Glomerular visceral epithelial cell (primary cell): ENCODE results near the gene EPB41L1.

ENCODE experiments used
- DNase-seq: peaks from one replicate; pipeline ENCODE4 v3.0.0-alpha.2; 2016; ENCODE audit errors: extremely low spot score

EPB41L1 gene

DNA sequence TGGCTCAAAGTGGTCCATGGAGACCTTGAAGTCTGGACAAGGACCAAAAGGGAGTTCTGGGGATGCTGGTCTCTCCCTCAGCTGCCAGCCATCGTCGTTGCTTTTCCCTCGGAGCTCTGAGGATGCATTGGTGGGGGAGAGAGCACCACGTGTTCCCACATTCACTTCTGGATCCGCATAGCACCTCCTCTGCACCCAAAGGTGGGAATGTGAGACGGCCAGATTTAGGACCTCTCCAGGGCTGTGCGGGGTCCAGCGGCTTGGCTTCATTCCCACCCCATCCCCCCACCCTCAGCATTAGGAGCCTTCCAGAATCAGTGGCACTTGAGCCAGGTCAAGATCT, 1.1 kb downstream of the EPB41L1 start:
- DNase-seq: no peak

DNA sequence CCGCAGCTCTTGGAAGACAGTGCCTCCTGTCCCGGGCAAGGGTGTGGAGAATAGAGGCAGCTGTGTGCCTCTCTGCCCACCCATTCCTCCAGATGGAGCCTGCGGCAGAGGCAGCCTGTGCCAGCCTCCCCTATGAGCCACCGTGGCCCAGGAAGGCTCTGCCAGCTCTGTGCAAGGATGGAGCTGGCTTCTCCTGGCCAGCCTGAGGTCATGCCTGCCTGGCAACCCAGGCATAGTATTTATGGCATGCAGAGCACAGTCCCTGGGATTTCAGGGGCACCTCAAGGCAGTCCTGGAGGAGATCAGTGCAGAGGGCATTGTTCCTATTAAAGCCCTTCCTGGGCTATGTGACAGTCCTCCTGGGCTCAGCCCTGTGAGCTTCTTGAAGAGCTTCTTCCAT, 1.5 kb downstream of the EPB41L1 start:
- no peak for DNase-seq

DNA sequence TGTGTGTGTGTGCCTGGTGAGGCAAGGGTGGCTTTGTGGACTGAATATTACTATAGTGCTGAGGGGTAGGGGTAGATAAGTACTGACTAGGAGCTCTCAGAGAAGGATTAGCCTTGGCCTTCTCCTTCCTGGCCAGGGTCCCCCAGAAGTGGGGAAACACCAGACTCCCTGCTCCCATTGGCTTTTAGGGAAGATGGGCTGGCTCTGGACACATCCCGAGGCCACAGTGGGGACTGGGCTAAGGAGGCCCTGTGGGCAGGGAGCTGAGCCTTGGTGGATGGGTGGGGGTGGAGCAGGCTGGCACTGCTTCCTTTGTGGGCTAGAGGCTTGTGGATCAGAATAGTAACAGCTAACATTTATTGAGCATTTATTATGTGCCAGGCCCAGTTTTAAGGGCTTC, 3.1 kb downstream of the EPB41L1 start:
- DNase-seq: no peak

DNA sequence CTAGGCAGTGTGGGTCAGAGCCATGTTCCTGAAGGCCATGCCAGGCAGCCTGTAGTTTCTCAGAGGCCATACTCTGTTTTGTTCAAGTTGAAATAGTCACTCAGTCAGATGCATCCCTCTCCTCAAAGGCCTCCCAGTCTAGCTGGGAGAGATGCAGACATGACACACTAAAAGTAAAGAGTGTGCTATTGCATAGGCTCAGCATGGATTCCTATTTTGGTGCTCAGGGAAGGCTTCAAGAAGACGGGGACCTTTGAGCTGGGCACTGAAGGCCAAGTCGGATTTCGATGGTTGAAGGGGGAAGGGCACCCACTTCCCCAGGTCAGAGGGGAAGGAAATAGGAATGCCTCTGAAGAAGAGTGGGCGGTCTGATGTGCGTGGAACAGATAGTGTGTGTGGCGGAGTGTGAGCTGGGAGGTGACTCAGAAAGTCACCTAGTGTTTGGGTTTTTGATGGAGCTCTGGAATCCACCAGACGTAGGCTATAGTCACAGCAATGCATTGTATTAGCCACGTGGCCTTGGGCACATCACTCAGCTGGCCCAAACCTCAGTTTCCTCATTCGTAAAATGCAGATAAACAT, 3.7 kb downstream of the EPB41L1 start:
- no peak for DNase-seq

GRCh38 chr20:36159833-36160232, 5.3 kb downstream of the EPB41L1 start:
- no peak for DNase-seq

DNA sequence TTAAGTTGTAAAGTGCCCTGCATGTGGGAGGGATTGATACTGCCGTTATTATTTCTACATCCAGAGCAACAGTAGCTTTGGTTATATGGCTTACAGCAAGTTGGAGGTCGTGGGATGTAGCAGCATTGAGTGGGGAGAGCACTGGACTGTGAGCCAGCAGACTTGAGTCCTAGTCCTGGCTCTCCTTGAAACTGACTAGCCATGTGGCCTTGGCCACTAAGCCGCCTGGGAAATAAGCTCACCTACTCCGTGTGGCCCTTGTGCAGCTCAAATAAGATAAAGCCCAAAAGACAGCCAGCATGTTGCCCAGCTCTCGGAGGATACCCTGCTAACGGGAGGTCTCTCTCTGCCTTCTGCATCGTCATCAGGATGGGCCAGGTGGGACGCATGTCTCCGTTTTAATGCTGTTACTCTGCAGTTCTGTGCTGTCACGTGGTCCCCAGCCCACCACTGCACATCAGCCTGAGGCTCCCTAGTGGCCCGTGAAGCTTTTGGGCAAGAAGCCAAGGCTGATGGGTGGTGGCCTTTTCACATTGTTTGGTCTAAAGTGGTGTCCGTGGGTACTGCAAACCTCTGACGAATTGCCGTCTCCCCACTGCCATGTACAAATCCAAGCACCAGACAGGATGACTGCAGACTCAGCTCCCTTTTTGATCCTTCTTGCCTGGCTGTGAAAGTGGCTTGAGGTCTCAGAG, 7.9 kb downstream of the EPB41L1 start:
- DNase-seq: peak; percentile 33

DNA sequence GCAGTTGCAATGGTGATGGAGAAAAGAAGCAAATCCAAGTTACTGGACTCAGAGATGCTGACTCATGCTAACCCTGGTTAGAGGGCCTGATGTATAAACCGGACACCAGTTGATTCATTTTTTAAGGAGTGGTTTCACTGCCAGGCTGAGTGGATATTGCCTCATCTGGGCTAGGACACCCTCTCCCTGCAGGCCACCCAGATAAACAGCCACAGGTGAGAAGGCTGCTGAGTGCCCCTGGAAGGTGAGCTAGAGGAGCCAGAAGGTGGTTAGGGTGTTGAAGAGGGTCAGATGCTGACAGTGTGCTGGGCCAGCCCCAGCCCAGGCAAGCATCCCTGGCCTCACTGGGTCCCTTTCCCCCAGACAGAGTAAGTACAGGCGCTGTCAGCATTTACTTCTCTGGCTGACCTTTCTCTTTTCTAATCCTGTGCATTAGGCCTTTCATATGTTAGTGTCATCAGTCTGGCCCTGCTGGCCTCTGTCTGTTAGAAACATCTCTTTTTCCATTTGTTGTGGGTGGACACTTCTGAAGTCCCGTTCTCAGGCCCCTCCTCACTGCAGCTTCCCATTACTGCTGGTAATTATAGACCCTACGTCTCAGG, 13.5 kb downstream of the EPB41L1 start:
- peak; percentile 65 for DNase-seq

- DNase-seq: no peak
Measured at GRCh38 chr20:36170542-36171215, 16.1 kb downstream of the EPB41L1 start.

- DNase-seq: no peak
Measured at GRCh38 chr20:36173451-36173933, 19.0 kb downstream of the EPB41L1 start.

DNA sequence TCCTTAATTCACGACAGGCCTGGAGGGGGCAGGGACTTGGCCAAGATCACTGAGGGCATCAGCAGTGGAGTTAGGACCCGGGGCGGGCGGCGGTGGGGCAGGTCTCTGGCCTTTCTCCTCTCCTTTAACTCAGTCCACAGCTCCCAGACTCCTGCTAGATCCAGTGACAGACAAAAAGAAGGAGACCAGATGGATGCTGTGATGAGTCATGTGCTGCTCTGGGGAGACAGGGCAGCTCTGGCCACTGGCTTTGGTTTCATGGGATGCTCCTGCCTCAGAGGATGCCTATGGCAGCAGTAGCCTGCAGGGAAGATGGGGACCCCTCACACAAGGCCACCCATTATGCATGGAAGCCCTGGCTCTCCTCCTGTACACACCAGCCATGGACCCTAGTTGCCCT, 20.5 kb downstream of the EPB41L1 start:
- no peak for DNase-seq

GRCh38 chr20:36175475-36175995, 21.0 kb downstream of the EPB41L1 start:
- DNase-seq: no peak

DNA sequence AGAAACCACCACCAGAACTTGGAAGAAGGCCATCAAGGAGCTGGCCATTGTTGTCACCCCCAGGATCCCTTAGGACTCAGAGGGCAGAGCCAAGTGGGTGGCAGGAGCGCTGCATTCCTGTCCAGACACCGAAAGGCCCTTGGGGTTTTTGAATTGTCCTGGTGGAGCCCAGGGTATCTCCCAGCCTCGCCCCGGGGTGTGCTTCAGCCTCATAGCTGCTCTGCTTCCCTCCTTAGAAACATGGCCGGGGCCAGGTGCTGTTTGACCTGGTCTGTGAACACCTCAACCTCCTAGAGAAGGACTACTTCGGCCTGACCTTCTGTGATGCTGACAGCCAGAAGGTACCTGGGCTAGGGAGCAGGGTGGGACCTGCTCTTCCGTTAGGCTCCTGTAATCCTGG, 23.2 kb downstream of the EPB41L1 start:
- DNase-seq: no peak

DNA sequence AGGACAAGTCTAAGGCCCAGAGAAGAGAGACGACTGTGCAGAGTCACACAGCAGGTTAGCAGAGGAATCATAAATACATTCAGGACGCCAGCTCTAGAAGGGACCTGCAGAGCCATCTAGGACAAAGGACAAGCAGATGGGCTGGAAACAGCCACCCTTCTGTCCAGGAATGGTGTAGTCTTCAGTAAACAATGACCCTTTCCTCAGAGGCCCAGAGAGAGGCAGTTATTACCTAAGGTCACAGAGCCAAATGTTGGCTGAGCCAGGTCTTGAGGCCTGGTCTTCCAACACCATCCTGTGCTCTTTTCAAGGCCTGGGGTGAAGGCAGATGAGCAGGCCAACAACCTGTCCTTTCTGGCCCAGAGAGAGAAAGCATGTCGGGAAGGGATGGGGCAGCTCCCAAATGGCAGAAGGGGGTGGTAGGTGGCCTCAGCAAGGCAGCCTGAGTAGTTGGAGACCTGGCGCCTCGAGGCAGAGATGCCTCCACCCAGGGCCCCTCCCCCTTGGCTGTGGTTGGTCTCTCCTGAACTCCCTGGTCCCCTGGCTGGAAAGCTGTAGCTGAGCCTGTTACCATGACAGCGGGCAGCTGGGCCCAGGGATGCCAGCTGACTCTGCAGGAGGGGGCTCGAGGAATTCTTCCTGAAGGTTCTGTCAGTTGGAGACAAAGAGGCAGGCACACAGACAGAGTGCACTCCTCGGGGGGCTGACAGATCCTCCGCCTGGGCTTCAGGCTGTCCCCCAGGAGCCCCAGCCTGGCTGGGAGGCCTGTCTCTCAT, 24.8 kb downstream of the EPB41L1 start:
- no peak for DNase-seq

- DNase-seq: no peak
Measured at GRCh38 chr20:36180323-36180722, 25.8 kb downstream of the EPB41L1 start.

- DNase-seq: peak; percentile 18
Measured at GRCh38 chr20:36181934-36182603, 27.5 kb downstream of the EPB41L1 start.

DNA sequence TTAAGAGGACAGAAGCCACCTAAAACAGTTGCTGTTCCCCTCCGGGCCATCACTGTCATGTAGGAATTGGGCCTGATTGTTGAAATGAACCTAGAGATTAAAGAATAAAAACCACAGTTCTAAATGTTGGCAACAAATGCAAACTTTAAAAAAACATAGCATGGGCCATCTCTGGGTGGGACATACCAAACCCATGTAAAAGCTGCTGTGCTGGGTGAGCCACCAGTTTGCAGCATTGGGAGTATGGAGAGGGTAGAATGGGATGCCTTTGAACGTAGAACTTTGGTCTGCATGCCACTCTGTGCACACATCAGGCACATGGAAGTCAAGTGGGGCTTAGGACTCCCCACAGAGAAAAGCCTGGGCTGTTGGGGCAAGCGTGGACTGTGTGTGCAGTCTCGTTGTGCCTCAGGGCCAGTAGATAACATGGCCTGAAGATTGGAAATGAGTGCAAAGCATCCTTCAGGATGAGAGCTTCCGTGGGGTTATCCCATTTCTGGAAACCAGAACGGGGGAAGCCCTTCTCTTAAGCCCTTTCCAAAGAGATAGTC, 28.1 kb downstream of the EPB41L1 start:
- DNase-seq: no peak

DNA sequence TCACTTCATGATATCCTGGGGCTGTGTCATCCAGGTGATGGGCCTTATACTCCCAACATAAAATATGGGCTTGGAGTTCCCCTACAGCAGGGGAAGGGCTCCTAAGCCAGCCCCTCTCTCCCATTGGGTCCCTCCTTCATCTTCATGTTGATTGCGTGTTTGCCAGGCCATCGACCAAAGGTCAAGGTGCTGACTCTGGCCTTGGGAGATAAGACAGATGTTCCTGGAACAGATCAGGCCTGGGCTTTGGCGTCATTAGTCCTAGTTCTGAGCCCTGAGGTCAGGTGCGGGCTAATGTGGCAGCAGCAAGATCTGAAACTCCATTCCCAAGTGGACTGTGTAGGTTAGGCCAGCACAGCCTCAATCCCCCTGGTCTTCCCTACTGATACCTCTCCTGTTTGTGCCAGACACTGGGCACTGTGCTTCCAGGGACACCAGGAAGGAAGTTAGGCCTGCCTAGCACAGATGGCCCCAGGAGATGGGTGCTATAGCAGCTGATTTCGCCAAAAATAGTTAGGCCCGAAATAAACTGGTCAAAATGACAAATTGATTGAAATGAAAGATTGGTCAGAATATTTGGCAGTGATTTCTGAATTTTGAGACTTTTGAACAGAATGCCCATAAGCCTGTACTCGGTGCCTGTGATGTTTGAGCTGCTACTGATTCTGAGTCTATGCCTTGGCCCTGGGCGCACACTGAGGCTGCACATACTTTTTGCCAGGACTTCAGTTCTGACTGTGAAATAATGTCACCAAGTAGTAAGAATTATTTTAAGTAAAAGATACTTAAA, 28.8 kb downstream of the EPB41L1 start:
- no peak for DNase-seq

- DNase-seq: no peak
Measured at GRCh38 chr20:36184816-36185776, 30.6 kb downstream of the EPB41L1 start.
